RWPE2 (cell line): ENCODE measurements around the gene PRKAA1.
A peak's percentile ranks its signal among the peaks of the same experiment; 100 is the strongest.

Source experiments
- ATAC-seq: fragments of 200-7000 bp; cut with Tn5 transposase; 3 replicates; pipeline ENCODE4 v1.9.1; 2021; ENCODE audit warnings: low read depth
- DNase-seq: peaks from one replicate; pipeline ENCODE4 v3.0.0-alpha.2; 2020; ENCODE audit warnings: low spot score
- H3K27ac ChIP-seq: fragments of 450-650 bp; 2 replicates; pipeline ENCODE4 v1.5.1; 2017; ENCODE audit warnings: mild to moderate bottlenecking; ENCODE audit not compliant: poor library complexity, severe bottlenecking
- H3K27me3 ChIP-seq: fragments of 250-450 bp; sonication (Bioruptor Pico); 2 replicates; pipeline ENCODE4 v1.5.1; 2021; ENCODE audit warnings: mild to moderate bottlenecking, moderate library complexity; ENCODE audit not compliant: insufficient read depth, poor library complexity, severe bottlenecking
- H3K36me3 ChIP-seq: fragments of 250-450 bp; sonication (Bioruptor Pico); 2 replicates; pipeline ENCODE4 v1.5.1; 2020; ENCODE audit warnings: low read depth, mild to moderate bottlenecking, moderate library complexity
- H3K4me1 ChIP-seq: fragments of 250-450 bp; sonication (Bioruptor Pico); 2 replicates; pipeline ENCODE4 v1.5.1; 2021; ENCODE audit warnings: mild to moderate bottlenecking, moderate library complexity; ENCODE audit not compliant: insufficient read depth, poor library complexity, severe bottlenecking
- H3K4me3 ChIP-seq: fragments of 250-450 bp; sonication (Bioruptor Pico); 2 replicates; pipeline ENCODE4 v1.5.1; 2021; ENCODE audit warnings: mild to moderate bottlenecking, moderate library complexity; ENCODE audit not compliant: severe bottlenecking
- H3K9me3 ChIP-seq: fragments of 250-450 bp; sonication (Bioruptor Pico); 2 replicates; pipeline ENCODE4 v1.5.1; 2021; ENCODE audit warnings: mild to moderate bottlenecking, moderate library complexity; ENCODE audit not compliant: severe bottlenecking
- CTCF ChIP-seq: fragments of 450-650 bp; IDR thresholded peaks from one replicate; pipeline ENCODE4 v1.5.1; 2017; ENCODE audit warnings: mild to moderate bottlenecking, moderate library complexity; ENCODE audit not compliant: poor library complexity, severe bottlenecking

PRKAA1 gene

DNA sequence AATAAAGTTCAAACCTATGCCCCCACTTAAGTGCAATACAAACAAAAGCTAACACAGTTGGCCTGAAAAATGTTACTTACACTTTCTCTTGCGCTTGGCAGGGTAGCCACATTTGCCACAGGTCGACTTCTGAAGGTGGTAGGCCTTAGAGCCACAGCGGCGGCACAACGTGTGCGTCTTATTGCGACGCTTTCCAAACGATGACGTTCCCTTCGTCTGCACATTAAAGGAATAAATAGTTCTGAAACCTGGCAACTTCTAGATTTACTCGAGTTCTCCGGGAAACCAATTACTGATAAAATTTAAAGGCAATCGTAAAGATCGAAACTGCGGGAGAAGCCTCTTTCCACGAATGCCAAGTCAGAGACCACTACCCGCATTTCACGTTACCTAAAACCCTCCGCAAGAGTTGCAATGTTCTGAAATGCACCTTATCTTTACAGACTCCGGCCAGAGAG lies 36.2 kb upstream of the PRKAA1 start:
- no peaks in the 10 kb centered on the region for H3K9me3 ChIP-seq
- H3K4me1 ChIP-seq = peaks cover 20% of the 10 kb centered on the region
- peak overlapping the region; percentile 83 for H3K4me3 ChIP-seq
- no peaks in the 10 kb centered on the region for H3K27me3 ChIP-seq
- H3K27ac ChIP-seq = peak overlapping the region; percentile 84
- ATAC-seq = no peak
- no peak for DNase-seq
- TF ChIP-seq CTCF = no peak
- peaks cover 54% of the 10 kb centered on the region for H3K36me3 ChIP-seq

GRCh38 chr5:40833712-40834229 lies 35.6 kb upstream of the PRKAA1 start:
- peak overlapping the region; percentile 83 for H3K4me3 ChIP-seq
- H3K27me3 ChIP-seq = no peaks in the 10 kb centered on the region
- H3K36me3 ChIP-seq = peaks cover 61% of the 10 kb centered on the region

DNA sequence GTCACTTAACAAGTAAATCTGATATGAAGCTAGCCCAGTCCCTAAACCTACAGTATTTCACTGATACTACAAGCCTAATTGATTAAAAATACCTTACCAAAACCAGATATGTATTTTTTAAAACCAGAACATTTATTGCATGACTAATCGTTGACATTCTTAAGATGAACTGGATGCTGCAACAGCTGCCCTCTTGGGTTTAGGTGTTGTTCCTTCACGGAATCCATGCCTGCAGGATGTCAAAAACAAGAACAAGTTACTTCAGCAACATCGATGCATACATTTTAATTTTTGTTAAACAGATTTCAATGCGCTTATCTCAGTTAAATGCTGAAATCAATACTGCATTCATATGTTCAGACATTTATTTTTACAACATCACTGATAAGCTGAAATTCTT lies 34.2 kb upstream of the PRKAA1 start:
- ATAC-seq (no peak), DNase-seq (no peak)
- Histone ChIP-seq H3K36me3 (peaks cover 75% of the 10 kb centered on the region), H3K4me1 (peaks cover 20% of the 10 kb centered on the region), H3K27ac (peak overlapping the region; percentile 84), H3K9me3 (no peaks in the 10 kb centered on the region), H3K27me3 (no peaks in the 10 kb centered on the region), H3K4me3 (no peak overlapping the region)
- TF ChIP-seq CTCF = no peak

More at GRCh38 chr5:40833712-40834229, 35.6 kb upstream of the PRKAA1 start:
- no peak for TF ChIP-seq CTCF
- no peak for DNase-seq
- H3K27ac ChIP-seq = peak overlapping the region; percentile 84
- no peak for ATAC-seq
- H3K9me3 ChIP-seq = no peaks in the 10 kb centered on the region
- peaks cover 20% of the 10 kb centered on the region for H3K4me1 ChIP-seq

DNA sequence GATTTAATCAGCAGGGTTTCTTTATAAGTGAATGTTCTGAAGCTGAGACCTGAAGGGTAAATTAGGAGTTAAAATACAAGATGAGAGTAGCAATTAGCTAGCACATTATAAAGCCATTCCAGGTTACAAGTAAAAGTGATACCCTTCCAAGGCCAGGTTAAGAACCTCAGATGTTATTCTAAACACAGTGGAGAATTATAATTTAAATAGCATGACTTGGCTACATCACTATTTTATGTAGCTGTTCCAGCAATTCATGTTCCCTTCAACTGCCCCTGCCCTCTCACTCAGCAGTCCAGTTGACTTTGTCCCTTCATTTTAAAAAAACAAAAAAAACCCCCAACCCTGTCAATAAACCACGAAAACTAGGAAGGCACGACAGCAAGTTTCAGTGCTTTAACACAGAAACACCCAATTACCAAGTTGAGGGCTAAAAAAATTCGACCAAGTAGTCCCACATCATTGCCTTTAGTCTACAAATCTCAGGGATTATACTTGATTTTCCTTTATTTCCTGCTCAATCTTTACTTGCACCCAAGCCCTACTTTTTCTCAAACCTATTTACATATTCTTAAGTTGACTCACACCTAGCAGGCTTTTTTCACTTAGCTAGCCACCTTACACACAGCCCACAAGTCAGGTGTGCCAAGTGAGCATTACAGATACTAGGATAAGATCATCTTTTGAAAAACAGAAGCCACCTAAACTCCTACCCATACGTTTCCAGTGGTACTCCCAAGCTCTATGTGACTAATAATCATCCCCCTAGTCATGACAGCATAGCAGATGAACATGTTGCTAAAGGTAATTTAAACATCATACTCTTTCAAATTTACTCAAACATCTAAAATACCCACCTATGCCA lies 33.4 kb upstream of the PRKAA1 start:
- ATAC-seq (no peak), DNase-seq (no peak)
- H3K27ac ChIP-seq = peak overlapping the region; percentile 84
- peaks cover 83% of the 10 kb centered on the region for H3K36me3 ChIP-seq
- no peaks in the 10 kb centered on the region for H3K27me3 ChIP-seq
- no peak for TF ChIP-seq CTCF
- H3K4me3 ChIP-seq = no peak overlapping the region
- no peaks in the 10 kb centered on the region for H3K9me3 ChIP-seq
- H3K4me1 ChIP-seq = peaks cover 20% of the 10 kb centered on the region
